ENCODE measurements around the gene RAB35.

RAB35 gene

GRCh38 chr12:120090206-120090605 lies 26.3 kb downstream of the RAB35 start:
- no peaks in the 10 kb centered on the region for H3K27me3 ChIP-seq (ENCODE audit: control insufficient read depth in 1 of 2, insufficient read depth in 2 of 2, low read length in 2 of 2)
- peaks cover 10% of the 10 kb centered on the region in 2 donors for H3K4me1 ChIP-seq (ENCODE audit: control insufficient read depth in 1 of 2, insufficient read depth in 2 of 2, low read length in 2 of 2)
- no peak overlapping the region for H3K27ac ChIP-seq (ENCODE audit: low read depth, low read length)
- H3K9me3 ChIP-seq (ENCODE audit: control insufficient read depth in 1 of 2, low read length in 2 of 2): no peaks in the 10 kb centered on the region
- H3K9ac ChIP-seq (ENCODE audit: low read depth in 1 of 2, low read length in 2 of 2): no peak overlapping the region
- H3K4me3 ChIP-seq (ENCODE audit: low read depth in 1 of 2, low read length in 2 of 2): no peak overlapping the region
- H3K36me3 ChIP-seq (ENCODE audit: control insufficient read depth in 1 of 2, insufficient read depth in 2 of 2, low read length in 2 of 2): peaks cover 0 to 16% of the 10 kb centered on the region in 2 donors

- H3K4me1 ChIP-seq (ENCODE audit: control insufficient read depth in 1 of 2, insufficient read depth in 2 of 2, low read length in 2 of 2): peaks cover 10% of the 10 kb centered on the region in 2 donors
- peaks cover 0 to 16% of the 10 kb centered on the region in 2 donors for H3K36me3 ChIP-seq (ENCODE audit: control insufficient read depth in 1 of 2, insufficient read depth in 2 of 2, low read length in 2 of 2)
- no peak overlapping the region for H3K9ac ChIP-seq (ENCODE audit: low read depth in 1 of 2, low read length in 2 of 2)
- H3K4me3 ChIP-seq (ENCODE audit: low read depth in 1 of 2, low read length in 2 of 2): no peak overlapping the region
- no peaks in the 10 kb centered on the region for H3K27me3 ChIP-seq (ENCODE audit: control insufficient read depth in 1 of 2, insufficient read depth in 2 of 2, low read length in 2 of 2)
- H3K27ac ChIP-seq (ENCODE audit: low read depth, low read length): no peak overlapping the region
- H3K9me3 ChIP-seq (ENCODE audit: control insufficient read depth in 1 of 2, low read length in 2 of 2): no peaks in the 10 kb centered on the region
Measured at GRCh38 chr12:120089796-120090195, 26.8 kb downstream of the RAB35 start.

GRCh38 chr12:120089105-120089504 lies 27.4 kb downstream of the RAB35 start:
- H3K27ac ChIP-seq (ENCODE audit: low read depth, low read length): no peak overlapping the region
- H3K4me1 ChIP-seq (ENCODE audit: control insufficient read depth in 1 of 2, insufficient read depth in 2 of 2, low read length in 2 of 2): peaks cover 10% of the 10 kb centered on the region in 2 donors

GRCh38 chr12:120086801-120087621 lies 29.5 kb downstream of the RAB35 start:
- Histone ChIP-seq H3K4me3 (ENCODE audit: low read depth in 1 of 2, low read length in 2 of 2) (peak overlapping the region; percentile 58 to 63), H3K9ac (ENCODE audit: low read depth in 1 of 2, low read length in 2 of 2) (peak overlapping the region in 1 of 2 donors; percentile 20), H3K36me3 (ENCODE audit: control insufficient read depth in 1 of 2, insufficient read depth in 2 of 2, low read length in 2 of 2) (peaks cover 0 to 9% of the 10 kb centered on the region in 2 donors), H3K9me3 (ENCODE audit: control insufficient read depth in 1 of 2, low read length in 2 of 2) (no peaks in the 10 kb centered on the region), H3K4me1 (ENCODE audit: control insufficient read depth in 1 of 2, insufficient read depth in 2 of 2, low read length in 2 of 2) (peaks cover 10% of the 10 kb centered on the region in 2 donors), H3K27ac (ENCODE audit: low read depth, low read length) (no peak overlapping the region), H3K27me3 (ENCODE audit: control insufficient read depth in 1 of 2, insufficient read depth in 2 of 2, low read length in 2 of 2) (no peaks in the 10 kb centered on the region)

More at GRCh38 chr12:120089105-120089504, 27.4 kb downstream of the RAB35 start:
- Histone ChIP-seq H3K4me3 (ENCODE audit: low read depth in 1 of 2, low read length in 2 of 2) (no peak overlapping the region), H3K9ac (ENCODE audit: low read depth in 1 of 2, low read length in 2 of 2) (no peak overlapping the region), H3K9me3 (ENCODE audit: control insufficient read depth in 1 of 2, low read length in 2 of 2) (no peaks in the 10 kb centered on the region), H3K27me3 (ENCODE audit: control insufficient read depth in 1 of 2, insufficient read depth in 2 of 2, low read length in 2 of 2) (no peaks in the 10 kb centered on the region), H3K36me3 (ENCODE audit: control insufficient read depth in 1 of 2, insufficient read depth in 2 of 2, low read length in 2 of 2) (peaks cover 0 to 12% of the 10 kb centered on the region in 2 donors)

- Histone ChIP-seq H3K9ac (ENCODE audit: low read depth in 1 of 2, low read length in 2 of 2) (no peak overlapping the region), H3K9me3 (ENCODE audit: control insufficient read depth in 1 of 2, low read length in 2 of 2) (no peaks in the 10 kb centered on the region), H3K4me1 (ENCODE audit: control insufficient read depth in 1 of 2, insufficient read depth in 2 of 2, low read length in 2 of 2) (peaks cover 10% of the 10 kb centered on the region in 2 donors), H3K27ac (ENCODE audit: low read depth, low read length) (no peak overlapping the region), H3K36me3 (ENCODE audit: control insufficient read depth in 1 of 2, insufficient read depth in 2 of 2, low read length in 2 of 2) (peaks cover 0 to 4% of the 10 kb centered on the region in 2 donors), H3K27me3 (ENCODE audit: control insufficient read depth in 1 of 2, insufficient read depth in 2 of 2, low read length in 2 of 2) (no peaks in the 10 kb centered on the region), H3K4me3 (ENCODE audit: low read depth in 1 of 2, low read length in 2 of 2) (peak overlapping the region in 1 of 2 donors; percentile 63)
Measured at GRCh38 chr12:120085920-120086645, 30.5 kb downstream of the RAB35 start.

- Histone ChIP-seq H3K27ac (ENCODE audit: low read depth, low read length) (no peak overlapping the region), H3K9me3 (ENCODE audit: control insufficient read depth in 1 of 2, low read length in 2 of 2) (no peaks in the 10 kb centered on the region), H3K4me1 (ENCODE audit: control insufficient read depth in 1 of 2, insufficient read depth in 2 of 2, low read length in 2 of 2) (peaks cover 10 to 18% of the 10 kb centered on the region in 2 donors), H3K4me3 (ENCODE audit: low read depth in 1 of 2, low read length in 2 of 2) (no peak overlapping the region), H3K36me3 (ENCODE audit: control insufficient read depth in 1 of 2, insufficient read depth in 2 of 2, low read length in 2 of 2) (no peaks in the 10 kb centered on the region), H3K9ac (ENCODE audit: low read depth in 1 of 2, low read length in 2 of 2) (no peak overlapping the region), H3K27me3 (ENCODE audit: control insufficient read depth in 1 of 2, insufficient read depth in 2 of 2, low read length in 2 of 2) (no peaks in the 10 kb centered on the region)
Measured at GRCh38 chr12:120081641-120082040, 34.9 kb downstream of the RAB35 start.

- H3K4me1 ChIP-seq (ENCODE audit: control insufficient read depth in 1 of 2, insufficient read depth in 2 of 2, low read length in 2 of 2): peaks cover 5 to 15% of the 10 kb centered on the region in 2 donors
- no peak overlapping the region for H3K9ac ChIP-seq (ENCODE audit: low read depth in 1 of 2, low read length in 2 of 2)
- no peaks in the 10 kb centered on the region for H3K36me3 ChIP-seq (ENCODE audit: control insufficient read depth in 1 of 2, insufficient read depth in 2 of 2, low read length in 2 of 2)
- no peaks in the 10 kb centered on the region for H3K27me3 ChIP-seq (ENCODE audit: control insufficient read depth in 1 of 2, insufficient read depth in 2 of 2, low read length in 2 of 2)
- no peak overlapping the region for H3K4me3 ChIP-seq (ENCODE audit: low read depth in 1 of 2, low read length in 2 of 2)
- no peaks in the 10 kb centered on the region for H3K9me3 ChIP-seq (ENCODE audit: control insufficient read depth in 1 of 2, low read length in 2 of 2)
- no peak overlapping the region for H3K27ac ChIP-seq (ENCODE audit: low read depth, low read length)
Measured at GRCh38 chr12:120079411-120080400, 36.8 kb downstream of the RAB35 start.

GRCh38 chr12:120078868-120079267 lies 37.7 kb downstream of the RAB35 start:
- H3K9me3 ChIP-seq (ENCODE audit: control insufficient read depth in 1 of 2, low read length in 2 of 2): no peaks in the 10 kb centered on the region
- H3K4me1 ChIP-seq (ENCODE audit: control insufficient read depth in 1 of 2, insufficient read depth in 2 of 2, low read length in 2 of 2): peaks cover 5 to 15% of the 10 kb centered on the region in 2 donors
- no peaks in the 10 kb centered on the region for H3K27me3 ChIP-seq (ENCODE audit: control insufficient read depth in 1 of 2, insufficient read depth in 2 of 2, low read length in 2 of 2)
- H3K9ac ChIP-seq (ENCODE audit: low read depth in 1 of 2, low read length in 2 of 2): no peak overlapping the region
- H3K27ac ChIP-seq (ENCODE audit: low read depth, low read length): no peak overlapping the region
- no peak overlapping the region for H3K4me3 ChIP-seq (ENCODE audit: low read depth in 1 of 2, low read length in 2 of 2)
- H3K36me3 ChIP-seq (ENCODE audit: control insufficient read depth in 1 of 2, insufficient read depth in 2 of 2, low read length in 2 of 2): no peaks in the 10 kb centered on the region

GRCh38 chr12:120077260-120077659 lies 39.3 kb downstream of the RAB35 start:
- Histone ChIP-seq H3K27me3 (ENCODE audit: control insufficient read depth in 1 of 2, insufficient read depth in 2 of 2, low read length in 2 of 2) (no peaks in the 10 kb centered on the region), H3K27ac (ENCODE audit: low read depth, low read length) (no peak overlapping the region), H3K9ac (ENCODE audit: low read depth in 1 of 2, low read length in 2 of 2) (no peak overlapping the region), H3K4me3 (ENCODE audit: low read depth in 1 of 2, low read length in 2 of 2) (no peak overlapping the region), H3K9me3 (ENCODE audit: control insufficient read depth in 1 of 2, low read length in 2 of 2) (no peaks in the 10 kb centered on the region), H3K36me3 (ENCODE audit: control insufficient read depth in 1 of 2, insufficient read depth in 2 of 2, low read length in 2 of 2) (no peaks in the 10 kb centered on the region), H3K4me1 (ENCODE audit: control insufficient read depth in 1 of 2, insufficient read depth in 2 of 2, low read length in 2 of 2) (peaks cover 5 to 15% of the 10 kb centered on the region in 2 donors)
